Hepatocyte (in vitro differentiated cells): ENCODE data around the gene MSMB.

Experiments
- EZH2 ChIP-seq: fragments of 200-600 bp; sonication (generic); IDR thresholded peaks from 2 replicates; pipeline ENCODE4 v1.6.1; 2016; ENCODE audit warnings: antibody characterized with exemption, mild to moderate bottlenecking, borderline replicate concordance
- EZH2phosphoT487 ChIP-seq: fragments of 200-600 bp; sonication (generic); IDR thresholded peaks from one replicate; pipeline ENCODE4 v1.6.1; 2018; ENCODE audit warnings: antibody characterized with exemption, mild to moderate bottlenecking, low read depth, moderate library complexity; ENCODE audit not compliant: unreplicated experiment, severe bottlenecking
- TF ChIP-seq, protein P1 (sequence below): fragments of 200-600 bp; sonication (generic); IDR thresholded peaks from 2 replicates; pipeline ENCODE4 v1.5.1; 2016; ENCODE audit warnings: antibody characterized with exemption, mild to moderate bottlenecking; ENCODE audit not compliant: poor library complexity

DNA sequence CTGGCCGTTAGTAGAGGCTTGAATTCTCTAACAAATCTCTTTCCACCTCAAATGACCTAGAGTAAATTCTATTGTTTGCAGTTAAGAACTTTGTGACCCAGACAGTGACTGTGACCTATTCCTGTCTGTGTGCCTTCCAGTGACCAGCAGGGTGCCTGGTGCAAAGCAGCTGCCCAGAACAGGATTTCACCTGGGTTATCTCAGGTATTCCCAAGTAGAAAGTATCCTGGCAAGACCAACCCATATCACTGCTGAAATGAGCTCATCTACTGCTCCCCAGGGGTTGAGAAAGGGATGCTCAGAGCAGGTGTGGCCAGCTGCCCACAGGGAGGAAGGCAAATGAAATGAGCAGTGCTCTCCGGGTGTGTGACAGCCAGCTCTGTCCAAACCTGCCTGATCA, 2.1 kb upstream of the MSMB start:
- no peak for TF ChIP-seq EZH2phosphoT487
- TF ChIP-seq, protein P1, sequence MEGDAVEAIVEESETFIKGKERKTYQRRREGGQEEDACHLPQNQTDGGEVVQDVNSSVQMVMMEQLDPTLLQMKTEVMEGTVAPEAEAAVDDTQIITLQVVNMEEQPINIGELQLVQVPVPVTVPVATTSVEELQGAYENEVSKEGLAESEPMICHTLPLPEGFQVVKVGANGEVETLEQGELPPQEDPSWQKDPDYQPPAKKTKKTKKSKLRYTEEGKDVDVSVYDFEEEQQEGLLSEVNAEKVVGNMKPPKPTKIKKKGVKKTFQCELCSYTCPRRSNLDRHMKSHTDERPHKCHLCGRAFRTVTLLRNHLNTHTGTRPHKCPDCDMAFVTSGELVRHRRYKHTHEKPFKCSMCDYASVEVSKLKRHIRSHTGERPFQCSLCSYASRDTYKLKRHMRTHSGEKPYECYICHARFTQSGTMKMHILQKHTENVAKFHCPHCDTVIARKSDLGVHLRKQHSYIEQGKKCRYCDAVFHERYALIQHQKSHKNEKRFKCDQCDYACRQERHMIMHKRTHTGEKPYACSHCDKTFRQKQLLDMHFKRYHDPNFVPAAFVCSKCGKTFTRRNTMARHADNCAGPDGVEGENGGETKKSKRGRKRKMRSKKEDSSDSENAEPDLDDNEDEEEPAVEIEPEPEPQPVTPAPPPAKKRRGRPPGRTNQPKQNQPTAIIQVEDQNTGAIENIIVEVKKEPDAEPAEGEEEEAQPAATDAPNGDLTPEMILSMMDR = no peak
- no peak for TF ChIP-seq EZH2
